GM21447 (cell line): Measurements from ENCODE around the gene RPP30.

Source experiments
- ATAC-seq: cut with Tn5 transposase; IDR thresholded peaks from one replicate; pipeline ENCODE4 v1.9.1; 2021; ENCODE audit not compliant: unreplicated experiment

Gene RPP30

DNA sequence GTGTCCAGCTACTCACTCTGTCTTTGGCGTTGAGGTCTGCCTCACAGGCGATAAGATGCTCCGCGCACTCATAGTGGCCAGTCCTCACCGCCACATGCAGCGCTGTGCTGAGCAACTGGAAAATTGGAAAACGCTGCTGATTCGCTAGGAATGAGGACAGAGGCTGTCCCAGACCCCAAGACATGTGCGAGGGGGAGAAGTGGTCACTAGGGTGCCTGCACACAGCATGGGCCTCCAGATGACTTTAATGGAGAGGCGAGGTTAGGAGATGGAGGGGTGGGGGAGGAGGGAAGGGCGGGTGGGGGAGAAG lies 43.9 kb downstream of the RPP30 start:
- no peak for ATAC-seq

DNA sequence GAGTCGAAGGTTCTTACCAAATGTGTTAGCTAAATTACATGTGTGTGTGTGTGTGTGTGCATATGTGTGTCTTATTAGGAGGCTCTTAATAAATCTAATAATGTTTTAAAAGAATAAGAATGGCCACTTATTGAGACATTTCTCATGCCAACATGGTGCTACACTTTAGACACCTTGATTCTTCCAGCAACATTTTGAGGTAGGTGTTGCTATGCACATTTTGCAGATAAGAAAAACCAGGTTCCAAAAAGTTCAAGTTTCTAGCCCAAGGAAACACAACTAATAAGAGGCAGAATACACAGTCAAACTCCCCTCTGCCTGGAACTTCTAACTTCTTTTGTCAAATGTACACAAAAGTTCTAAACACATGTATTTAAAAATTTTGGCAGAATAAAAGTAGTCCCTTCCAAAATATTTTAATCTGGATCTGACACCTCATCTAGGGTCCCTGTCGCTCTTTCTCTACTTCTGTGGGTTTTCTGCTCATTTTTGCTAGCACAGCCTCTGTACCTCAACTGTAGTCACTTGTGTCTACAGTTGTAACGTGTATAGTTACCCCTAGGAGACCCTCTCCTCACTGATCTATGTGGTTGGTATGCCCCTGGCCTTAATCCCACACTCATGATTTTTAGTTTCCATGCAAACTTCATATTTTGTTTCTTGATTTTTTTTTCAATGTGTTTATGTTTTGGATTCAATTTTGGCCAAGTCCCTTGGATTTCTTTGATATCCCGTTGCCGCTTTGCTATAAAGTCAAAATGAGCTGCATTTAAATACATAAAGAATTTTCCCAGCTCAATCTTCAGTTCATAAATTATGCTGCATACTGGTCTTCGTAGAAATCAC lies 44.8 kb downstream of the RPP30 start:
- no peak for ATAC-seq

DNA sequence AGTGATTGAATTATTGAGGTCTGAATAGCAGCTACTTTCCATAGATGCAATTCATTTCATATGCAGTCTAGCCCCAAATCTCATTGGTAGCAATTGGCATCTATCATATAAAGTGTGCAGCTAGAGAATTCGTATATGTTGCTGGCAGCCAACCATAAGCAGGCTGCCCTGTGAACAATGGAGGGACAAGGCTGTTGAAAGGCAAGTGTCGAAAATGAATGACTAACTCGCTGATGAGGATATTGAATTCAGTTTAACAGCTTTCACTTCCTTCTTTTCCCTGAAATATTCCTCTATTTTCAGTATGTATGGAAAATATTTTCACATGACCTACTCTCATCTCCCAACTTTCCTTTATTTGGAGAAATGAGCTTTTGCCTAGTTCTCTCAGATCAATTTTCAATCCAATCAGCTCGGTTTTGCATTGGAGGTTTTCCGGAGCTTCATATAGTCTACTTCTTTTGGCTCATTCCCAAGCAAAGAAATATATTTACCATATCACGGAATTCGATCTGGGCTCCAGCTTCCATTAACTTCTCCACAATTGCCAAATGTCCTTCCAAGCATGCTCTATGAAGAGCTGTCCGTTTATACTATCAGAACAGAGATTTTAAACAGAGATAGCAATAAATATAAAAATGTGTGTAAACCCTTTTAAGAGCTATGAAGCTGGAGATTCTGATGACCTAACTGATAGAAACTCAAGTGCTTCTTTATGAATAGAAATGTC lies 45.6 kb downstream of the RPP30 start:
- ATAC-seq = no peak

DNA sequence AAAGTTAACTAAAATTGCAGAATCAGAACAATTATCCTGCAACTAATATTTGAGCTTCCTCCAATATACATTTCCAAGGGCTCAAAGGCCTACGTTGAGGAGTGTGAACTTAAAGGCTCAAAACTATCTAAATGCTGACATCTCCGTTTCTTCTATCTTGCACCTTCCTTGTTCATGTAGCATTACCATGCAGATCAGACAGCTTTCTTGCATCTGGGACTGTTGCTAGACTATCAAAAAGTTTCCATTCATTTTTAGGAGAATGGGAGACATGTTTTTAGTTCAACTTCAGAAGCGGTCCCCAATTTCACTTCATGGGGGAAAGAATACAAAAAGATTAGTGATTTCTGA lies 46.2 kb downstream of the RPP30 start:
- ATAC-seq = no peak

DNA sequence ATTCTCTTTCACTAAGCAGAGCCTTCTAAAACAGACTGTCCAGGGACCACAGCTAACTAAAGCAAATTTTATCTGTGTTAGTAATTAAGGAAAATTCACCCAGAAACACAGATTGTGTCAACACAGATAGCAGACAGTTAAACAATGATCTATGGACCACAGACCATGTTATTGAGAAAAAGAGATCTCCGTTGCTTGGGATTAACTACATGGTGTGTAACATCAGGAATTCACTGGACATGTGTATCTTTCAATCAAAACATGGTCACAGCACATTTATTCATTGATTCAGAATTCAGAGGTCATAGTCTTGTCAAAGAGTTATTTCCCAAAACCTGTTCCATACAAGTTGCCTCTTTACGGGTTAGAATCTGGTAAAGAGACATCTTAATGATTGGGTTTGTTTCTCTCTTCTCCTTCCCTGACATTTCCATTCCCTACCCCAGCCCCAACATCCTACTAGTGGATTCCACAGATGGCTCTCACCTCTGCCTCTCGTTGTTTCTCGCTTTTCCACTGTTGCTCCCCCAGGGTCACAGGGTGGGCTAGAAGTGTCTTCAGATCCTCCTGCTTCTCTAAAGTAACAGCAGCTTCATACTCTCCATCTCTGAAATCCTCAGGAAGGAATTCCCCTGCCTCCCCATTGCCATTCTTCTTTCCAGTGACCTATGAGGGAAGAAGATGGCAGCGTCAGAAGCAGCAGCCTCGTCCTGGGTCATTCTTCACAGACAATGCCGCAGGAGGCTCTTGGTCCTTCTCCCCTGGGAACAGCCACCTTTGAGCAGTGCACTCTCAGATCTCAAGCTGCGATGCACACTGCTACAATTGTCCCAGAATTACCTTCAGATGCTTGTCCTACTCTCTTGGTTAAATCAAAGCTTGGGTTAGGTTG lies 48.2 kb downstream of the RPP30 start:
- ATAC-seq = no peak

DNA sequence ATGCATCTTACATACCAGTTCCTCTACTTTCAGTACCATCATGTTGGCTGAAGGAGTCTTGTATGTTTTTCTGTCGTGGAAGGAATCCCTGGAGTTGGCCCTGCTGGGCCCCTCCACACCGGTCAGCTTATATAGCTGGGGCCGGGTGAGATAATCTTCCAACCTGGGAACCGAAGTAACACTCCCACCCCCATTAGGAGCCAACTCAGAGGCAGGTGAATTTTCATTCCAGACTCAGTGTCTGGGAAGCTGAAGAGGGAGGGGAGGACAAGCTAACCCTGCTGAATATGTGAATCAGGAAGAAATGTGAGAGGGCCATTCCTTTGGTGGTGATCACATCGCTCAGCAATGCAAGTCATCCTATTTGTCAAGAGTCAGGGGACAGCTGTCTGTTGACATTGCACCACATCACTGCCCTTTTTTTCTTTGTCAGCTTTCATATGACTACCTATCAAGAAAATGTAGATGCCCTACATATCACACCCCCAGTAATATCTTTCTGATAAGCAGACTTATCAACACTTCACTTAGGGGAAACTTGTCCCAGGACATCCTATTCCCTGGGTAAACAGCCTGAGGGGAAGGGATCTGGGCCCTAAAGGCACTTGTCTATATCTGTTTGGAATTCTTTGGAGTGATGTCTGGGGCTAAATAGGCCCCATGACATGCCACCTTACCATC lies 49.4 kb downstream of the RPP30 start, which contains the start of gene ANKRD1:
Gene ANKRD1 (minus strand): TSS at position 102 of the 681 bp plus-strand sequence. CDS start 60 bp downstream, at position 42.
- no peak for ATAC-seq

DNA sequence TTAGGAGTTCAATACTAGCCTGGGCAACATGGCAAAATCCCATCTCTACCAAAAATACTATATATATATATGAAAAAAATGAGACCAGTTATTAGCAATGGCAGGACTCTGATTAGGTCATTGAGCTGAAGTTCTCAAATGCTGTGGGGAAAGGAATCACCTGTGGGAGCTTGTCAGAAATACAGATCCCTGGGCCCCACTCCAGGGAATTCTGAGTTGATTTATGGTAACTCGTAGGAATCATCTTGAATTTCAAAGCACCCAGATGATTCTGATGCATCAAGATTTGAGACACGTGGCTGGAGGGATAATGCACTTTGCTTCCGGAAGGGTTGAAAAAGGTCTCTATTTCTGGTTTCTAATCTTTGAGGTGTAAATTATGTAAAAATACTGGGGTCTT lies 50.1 kb downstream of the RPP30 start:
- ATAC-seq = no peak

DNA sequence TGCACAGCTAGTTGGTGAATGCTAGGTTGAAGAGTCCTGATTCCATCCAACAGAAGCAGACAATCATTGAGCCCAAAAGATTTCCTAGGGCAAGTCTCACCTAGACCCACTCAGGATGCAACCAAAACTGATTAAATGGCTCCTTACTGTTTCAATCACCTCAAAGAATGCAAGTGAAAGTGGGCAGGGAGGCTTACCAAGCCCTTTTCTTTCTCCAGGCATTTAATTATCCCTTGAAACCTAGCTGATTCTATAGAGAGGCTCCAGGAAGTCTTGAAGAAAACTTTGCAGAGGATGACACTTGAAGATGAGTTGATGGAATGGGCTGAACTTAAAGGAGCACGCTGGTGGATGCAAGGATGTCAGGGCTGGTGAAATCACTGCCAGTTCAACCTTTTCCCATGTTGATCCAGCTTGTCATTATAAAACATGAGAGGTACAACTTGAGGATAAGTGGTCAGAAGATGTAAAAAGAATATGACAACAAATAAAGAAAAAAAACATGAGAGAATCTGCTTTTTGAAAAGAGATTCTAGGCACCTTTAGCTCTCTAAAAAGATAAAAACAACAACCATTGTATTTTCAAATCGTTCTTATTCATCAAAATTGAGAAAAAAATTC lies 51.4 kb downstream of the RPP30 start:
- no peak for ATAC-seq

DNA sequence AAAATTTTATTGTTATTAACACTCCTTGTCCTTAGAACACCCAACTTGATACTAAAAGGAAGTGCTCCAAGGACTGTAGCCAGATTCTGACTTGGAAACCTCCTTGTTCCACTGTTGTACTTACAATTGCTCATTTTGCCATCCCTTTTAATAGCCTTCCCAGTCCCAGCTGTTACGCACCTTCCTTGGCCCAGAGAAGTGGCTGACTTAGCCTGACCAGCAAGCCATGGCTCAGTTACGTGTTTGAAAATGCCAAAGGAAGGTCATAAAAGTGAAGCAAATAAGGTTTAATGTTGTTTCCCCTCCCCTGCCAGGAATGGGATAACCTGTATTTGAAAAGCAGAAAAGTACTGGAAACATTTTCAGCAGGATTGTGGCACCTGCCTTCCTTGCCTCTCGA lies 52.8 kb downstream of the RPP30 start:
- no peak for ATAC-seq

DNA sequence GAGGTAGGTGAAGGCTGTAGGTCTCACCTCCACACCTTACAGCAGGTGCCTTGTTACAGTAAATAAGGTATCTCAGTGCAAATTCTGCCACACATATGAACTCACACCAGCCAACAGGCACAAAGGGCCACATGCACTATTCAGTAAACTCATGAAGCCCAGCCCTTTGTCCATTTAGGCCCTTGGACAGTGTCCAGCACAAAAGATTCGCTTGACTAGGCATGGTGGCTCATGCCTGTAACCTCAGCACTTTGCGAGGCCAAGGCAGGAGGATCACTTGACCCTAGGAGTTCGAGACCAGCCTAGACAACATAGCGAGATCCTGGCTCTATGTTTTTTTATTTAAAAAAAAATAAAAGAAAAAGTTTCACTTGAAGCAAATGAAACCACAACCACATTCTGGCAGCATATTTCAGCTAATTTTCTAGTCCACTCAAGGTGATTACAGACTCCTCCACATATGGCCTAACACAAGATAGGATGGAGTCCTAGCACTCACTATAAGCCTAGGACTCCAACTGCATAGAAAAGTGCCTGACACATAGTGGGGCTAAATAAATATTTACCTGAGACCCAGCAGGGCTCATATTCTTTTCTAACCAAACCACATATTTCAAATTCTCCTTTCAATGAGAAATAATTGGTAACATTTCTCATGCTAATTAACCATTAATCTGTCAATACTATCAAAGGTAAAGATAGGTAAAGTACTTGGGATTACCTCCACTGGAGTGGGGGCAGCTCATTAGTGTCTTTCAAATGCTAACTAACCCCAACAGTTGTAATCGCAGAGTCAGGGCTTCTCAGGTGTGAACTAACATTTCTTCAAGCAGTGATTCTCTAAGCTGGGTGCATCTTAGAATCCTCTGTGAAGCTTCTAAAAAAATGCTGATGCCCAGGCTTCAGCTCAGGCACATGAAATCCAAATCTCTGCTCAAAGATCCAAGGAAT lies 53.6 kb downstream of the RPP30 start:
- ATAC-seq = no peak

DNA sequence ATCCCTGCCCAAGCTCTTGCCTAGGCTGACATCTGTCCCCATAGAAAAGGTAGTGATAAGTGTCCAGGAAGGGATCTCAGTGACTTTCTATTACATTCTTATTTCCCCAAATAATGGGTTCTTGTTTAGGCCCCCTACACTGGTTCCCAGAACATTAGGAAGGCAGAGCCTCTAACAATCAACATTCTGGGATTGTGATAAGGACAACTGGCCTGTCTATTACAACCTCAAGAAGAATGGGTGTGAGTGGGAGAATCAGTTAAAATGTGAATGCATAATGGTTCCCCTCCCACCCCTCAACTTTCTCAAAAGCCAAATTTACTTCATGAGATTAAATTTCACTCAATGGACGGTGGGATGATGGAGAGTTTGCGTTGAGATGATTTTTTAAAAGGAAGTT lies 55.5 kb downstream of the RPP30 start:
- no peak for ATAC-seq

DNA sequence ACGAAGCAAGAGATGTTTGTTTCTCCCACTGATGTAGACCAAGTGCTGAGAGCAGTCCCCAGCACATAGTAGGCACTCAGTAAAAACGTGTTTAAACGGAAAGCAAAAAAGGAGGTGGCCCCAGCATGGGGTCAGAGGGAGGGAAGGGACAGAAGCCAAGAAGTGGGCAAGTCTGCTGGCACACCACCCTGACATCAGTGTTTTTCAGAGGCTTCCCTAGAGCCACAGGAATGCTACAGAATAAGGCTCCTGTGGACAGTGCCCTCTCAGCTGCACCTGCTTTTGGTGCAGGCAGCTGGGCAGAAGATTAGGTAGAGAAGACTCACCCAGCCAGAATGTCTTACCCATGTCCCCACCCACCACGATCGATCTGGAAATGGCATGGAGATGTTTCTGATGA lies 57.4 kb downstream of the RPP30 start:
- ATAC-seq = no peak

DNA sequence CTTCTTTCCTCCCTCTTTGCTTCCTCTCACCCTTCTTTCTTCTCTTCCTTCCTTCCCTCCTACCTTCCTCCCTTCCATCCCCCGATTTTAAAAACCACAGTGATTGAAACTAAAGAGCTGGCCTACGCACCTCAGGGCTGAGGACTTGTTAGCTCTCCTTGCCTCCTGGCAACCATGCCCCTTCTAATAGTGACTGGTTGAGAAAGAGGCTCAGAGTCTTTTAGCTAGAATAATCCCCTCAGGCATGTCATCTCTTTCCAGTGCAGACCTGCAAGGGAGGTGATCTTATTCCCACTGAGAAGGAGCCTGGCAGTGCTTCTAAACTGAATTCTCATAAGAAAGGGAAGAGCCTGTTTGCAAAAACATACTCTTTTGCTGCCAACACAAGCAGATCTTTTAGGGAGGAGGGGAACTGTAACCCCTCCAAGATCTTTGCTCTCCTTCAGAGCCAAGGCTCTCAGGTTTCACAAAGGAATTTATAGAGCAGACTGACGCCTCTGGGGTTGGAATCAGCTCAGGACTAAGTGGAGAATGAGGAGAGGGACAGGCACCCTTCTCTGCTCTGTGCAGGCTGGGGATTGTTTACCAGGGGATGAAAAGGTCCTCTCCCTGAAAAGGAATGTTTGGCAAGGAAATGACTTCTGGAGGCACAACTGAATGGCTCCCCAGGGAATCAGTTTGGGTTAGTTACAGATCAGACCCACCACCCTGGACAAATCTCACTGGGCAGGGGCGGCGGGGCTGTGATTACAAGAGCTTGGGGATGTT lies 58.5 kb downstream of the RPP30 start:
- no peak for ATAC-seq

DNA sequence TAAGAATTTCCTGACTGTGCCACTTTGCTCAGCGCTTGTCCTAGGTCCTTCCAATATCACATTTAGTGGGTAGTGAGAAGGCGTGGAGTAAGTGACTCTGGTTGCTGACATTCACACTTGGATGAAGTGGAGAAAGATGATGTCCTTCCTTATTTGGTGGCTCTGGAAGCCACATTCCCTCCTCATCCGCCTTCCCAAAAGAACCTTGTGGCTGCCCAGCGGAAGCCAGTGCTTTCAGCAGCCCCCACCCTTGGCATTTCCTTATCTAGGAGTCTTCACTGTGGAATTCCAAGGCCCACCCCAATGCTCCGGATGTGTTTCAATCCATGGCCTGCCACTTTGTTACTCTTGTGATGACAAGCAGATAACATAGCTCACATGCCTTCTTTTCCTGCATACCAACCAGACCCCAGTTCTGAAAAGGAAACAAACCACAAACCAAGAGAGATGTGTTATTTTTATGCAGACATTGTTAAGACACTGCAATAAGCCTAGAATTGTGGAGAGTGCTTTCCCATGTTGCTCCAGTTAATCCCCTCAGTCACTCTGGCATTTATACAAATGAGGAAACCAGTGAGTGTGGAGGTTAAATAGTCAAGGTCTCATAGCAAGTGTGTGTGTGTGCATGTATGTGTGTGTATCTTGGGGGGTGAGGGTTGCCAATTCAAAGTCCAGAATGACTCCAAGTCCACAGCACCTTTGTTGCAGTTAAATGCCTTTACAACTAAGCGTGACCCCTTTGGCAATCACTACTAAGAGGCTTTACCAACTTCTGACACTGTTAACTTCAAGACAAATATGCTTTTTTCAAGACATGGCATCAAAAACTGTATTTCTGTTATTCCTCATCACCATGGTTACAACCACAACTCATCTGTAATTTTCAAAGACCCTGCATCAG lies 59.4 kb downstream of the RPP30 start:
- ATAC-seq = no peak

DNA sequence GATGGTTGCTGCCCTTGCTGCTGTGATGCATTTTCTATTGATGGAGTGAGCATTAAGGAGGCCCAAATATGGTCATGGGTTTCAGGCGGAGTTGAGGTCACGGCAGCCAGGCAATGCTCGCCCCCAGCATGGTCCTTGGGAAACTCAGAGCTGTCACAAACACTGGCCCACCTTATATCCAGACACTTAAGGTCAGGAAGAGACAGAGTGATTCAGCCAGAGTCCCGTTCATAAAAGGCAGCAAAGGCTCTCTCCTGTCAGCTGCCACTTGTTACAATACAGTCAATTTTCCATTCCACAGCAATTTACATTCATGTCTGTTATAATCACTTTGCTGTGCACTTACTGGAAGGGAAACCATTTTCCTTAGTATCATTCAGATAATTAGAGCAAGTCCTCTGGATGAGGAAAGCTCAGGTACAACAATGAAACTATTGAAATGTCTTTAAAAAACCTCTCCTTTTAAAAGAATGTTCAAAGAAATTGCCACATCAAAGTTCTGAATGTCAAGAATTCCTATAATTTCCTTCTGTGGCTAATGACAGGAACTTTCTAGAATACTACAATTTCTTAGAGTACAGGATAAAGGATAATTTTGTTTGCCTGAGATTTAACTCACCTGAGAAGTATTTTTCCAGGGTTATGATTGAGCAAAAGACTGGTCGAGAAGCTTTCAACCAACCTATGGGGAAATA lies 64.0 kb downstream of the RPP30 start:
- ATAC-seq = no peak

DNA sequence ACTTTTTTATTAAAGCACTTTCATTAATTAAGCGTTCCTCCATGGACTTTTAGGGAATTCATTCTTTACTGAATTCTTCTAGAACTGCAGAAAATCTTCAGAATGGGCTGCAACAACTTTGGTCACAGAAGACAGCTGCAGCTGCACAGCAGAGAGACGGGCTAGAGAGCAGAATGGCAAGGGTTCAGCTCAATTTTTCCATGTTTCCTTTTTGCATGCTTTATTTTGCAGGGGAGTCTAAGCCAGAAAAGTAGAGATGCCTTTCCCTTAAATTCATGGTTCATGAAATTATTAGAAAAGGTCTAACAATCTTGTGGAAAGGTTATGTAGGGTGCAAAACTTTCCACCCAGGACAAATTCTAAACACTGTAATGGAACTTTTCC lies 64.5 kb downstream of the RPP30 start:
- ATAC-seq = no peak

DNA sequence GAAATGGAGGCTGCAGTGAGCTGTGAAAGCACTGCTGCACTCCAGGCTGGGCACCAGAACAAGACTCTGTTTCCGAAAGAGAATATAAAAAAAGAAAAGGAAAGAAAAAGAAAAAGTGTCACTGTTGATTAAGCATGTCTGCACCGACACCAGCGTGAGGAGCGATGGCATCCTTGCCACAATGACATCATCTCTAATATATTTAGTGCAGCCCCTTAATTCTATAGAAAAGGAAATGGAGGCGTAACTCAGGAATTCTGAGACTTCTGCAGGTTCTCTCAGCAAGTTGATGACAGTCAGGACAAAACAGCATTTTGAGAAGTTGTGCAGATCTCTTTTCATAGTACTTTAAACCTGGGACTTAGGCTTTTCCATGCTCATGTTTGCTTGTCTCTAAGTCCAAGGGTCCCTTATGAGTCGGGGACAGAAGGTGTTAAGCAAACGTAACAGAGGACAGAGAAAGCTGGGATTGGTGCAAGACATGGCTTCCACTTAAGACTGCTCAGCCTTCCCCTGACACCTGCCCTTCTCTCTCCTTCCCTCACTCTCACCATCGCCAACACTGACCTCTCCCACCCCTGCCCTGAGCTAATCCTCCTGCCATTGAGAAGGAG lies 66.0 kb downstream of the RPP30 start:
- ATAC-seq = no peak
